A673 (cell line): ENCODE data around the gene PDE9A. TPM values are rescaled to one million over a fixed set of nuclear protein-coding genes. Genes with fewer than 3 reads are reported as not detected.

Source experiments
- BruUV-seq: library from RNA; stranded (reverse); fragments of 400-500 nt; replicated peaks from 2 replicates; lab custom pipeline; 2021; lab: Mats Ljungman, UMichigan
- CTCF ChIA-PET: fragments of 300-600 bp; sonication (Branson Sonifier 250); formaldehyde crosslinking; loops from one replicate; lab custom pipeline; 2022; ENCODE audit warnings: antibody characterized with exemption; lab: Charles Lee
- POLR2A ChIA-PET: fragments of 300-600 bp; sonication (Branson Sonifier 250); formaldehyde crosslinking; loops from one replicate; lab custom pipeline; 2022; ENCODE audit warnings: antibody characterized with exemption; ENCODE audit not compliant: low non-redundant PET; lab: Charles Lee
- DNase-seq: peaks from one replicate; pipeline ENCODE4 v3.0.0-alpha.2; 2015; ENCODE audit warnings: low spot score
- H3K27ac ChIP-seq: fragments of 200-600 bp; sonication (generic); 2 replicates; pipeline ENCODE4 v1.5.1; 2016; ENCODE audit warnings: mixed run types, low read depth, mild to moderate bottlenecking, mixed read lengths, antibody characterized with exemption, low read length; ENCODE audit not compliant: poor library complexity, severe bottlenecking
- H3K27me3 ChIP-seq: fragments of 200-600 bp; sonication (generic); replicated peaks from 2 replicates; pipeline ENCODE4 v1.6.1; 2017; ENCODE audit warnings: mixed run types, low read depth, mild to moderate bottlenecking, mixed read lengths, antibody characterized with exemption, low read length; ENCODE audit not compliant: insufficient read depth, poor library complexity
- H3K36me3 ChIP-seq: fragments of 200-600 bp; sonication (generic); 2 replicates; pipeline ENCODE4 v1.6.1; 2016; ENCODE audit warnings: mixed run types, mild to moderate bottlenecking, mixed read lengths, antibody characterized with exemption, low read length; ENCODE audit not compliant: insufficient read depth, poor library complexity, severe bottlenecking
- H3K4me1 ChIP-seq: fragments of 200-600 bp; sonication (generic); 2 replicates; pipeline ENCODE4 v1.6.1; 2017; ENCODE audit warnings: mixed run types, mild to moderate bottlenecking, mixed read lengths, antibody characterized with exemption, low read length; ENCODE audit not compliant: insufficient read depth, poor library complexity, severe bottlenecking
- H3K4me3 ChIP-seq: fragments of 200-600 bp; sonication (generic); 2 replicates; pipeline ENCODE4 v1.5.1; 2016; ENCODE audit warnings: low read depth, mixed run types, mild to moderate bottlenecking, mixed read lengths, low read length; ENCODE audit not compliant: poor library complexity, severe bottlenecking
- H3K9me3 ChIP-seq: fragments of 200-600 bp; sonication (generic); 2 replicates; pipeline ENCODE4 v1.6.1; 2016; ENCODE audit warnings: mixed run types, low read depth, mild to moderate bottlenecking, mixed read lengths, antibody characterized with exemption, low read length; ENCODE audit not compliant: poor library complexity, severe bottlenecking
- EZH2 ChIP-seq: fragments of 200-600 bp; sonication (generic); IDR thresholded peaks from 2 replicates; pipeline ENCODE4 v1.6.1; 2017; ENCODE audit warnings: borderline replicate concordance, low read depth, mild to moderate bottlenecking, mixed read lengths, antibody characterized with exemption, low read length; ENCODE audit not compliant: poor library complexity, severe bottlenecking
- intact Hi-C: fragments of 100-400 bp; cut with micrococcal nuclease; formaldehyde crosslinking; loops from one replicate; pipeline ENCODE4 v1.10.0; 2022; ENCODE audit not compliant: unreplicated experiment
- total RNA-seq: library from RNA; stranded (reverse); gene quantifications from 2 replicates; pipeline ENCODE4 v1.2.3, GENCODE V29; 2021
- TF ChIP-seq, protein P1 (sequence below): fragments of 300-800, 200-600 bp; sonication (generic); conservative IDR thresholded peaks from 2 replicates; pipeline ENCODE4 v1.5.1; 2017; ENCODE audit warnings: low read depth, mild to moderate bottlenecking, antibody characterized with exemption, low read length, moderate library complexity, mixed read lengths

The PDE9A gene
- total RNA-seq, 1 experiment from 2014 or later = 14.3 TPM

DNA sequence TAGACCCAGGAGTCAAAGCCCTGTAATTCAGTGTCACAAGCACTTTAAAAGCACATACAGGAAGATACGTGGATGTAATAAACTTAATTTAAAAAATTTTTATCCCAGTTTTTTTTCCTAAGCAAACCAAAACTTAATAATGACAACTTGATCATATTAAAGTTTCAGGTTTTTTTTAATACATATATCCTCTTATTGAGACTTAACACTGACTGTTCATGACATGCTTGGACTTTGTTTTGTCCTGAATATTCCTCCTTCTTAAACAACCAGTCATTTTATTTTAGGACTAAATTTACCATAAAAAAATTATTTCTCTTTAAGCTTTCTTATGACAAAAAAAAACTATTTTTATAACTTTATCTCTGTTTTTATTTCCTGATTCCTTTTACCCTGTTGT, 161.8 kb downstream of the PDE9A start:
- Histone ChIP-seq H3K4me1 (no peaks in the 10 kb centered on the region), H3K27me3 (no peaks in the 10 kb centered on the region), H3K27ac (no peak overlapping the region), H3K4me3 (no peak overlapping the region), H3K9me3 (peaks cover 24% of the 10 kb centered on the region), H3K36me3 (no peaks in the 10 kb centered on the region)
- DNase-seq = no peak
- ChIA-PET POLR2A (no interaction called here), CTCF (interaction anchor here (0.6 kb wide), 1 partner anchor 176 kb away, joined by 3 read pairs; no protein-coding TSS in a partner anchor)
- no peak for TF ChIP-seq EZH2
- TF ChIP-seq, protein P1, sequence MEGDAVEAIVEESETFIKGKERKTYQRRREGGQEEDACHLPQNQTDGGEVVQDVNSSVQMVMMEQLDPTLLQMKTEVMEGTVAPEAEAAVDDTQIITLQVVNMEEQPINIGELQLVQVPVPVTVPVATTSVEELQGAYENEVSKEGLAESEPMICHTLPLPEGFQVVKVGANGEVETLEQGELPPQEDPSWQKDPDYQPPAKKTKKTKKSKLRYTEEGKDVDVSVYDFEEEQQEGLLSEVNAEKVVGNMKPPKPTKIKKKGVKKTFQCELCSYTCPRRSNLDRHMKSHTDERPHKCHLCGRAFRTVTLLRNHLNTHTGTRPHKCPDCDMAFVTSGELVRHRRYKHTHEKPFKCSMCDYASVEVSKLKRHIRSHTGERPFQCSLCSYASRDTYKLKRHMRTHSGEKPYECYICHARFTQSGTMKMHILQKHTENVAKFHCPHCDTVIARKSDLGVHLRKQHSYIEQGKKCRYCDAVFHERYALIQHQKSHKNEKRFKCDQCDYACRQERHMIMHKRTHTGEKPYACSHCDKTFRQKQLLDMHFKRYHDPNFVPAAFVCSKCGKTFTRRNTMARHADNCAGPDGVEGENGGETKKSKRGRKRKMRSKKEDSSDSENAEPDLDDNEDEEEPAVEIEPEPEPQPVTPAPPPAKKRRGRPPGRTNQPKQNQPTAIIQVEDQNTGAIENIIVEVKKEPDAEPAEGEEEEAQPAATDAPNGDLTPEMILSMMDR = no peak
- intact Hi-C loops = loop anchor here (5.0 kb wide), 1 partner anchor 223 kb away; no protein-coding TSS in a partner anchor
- no TSS peak for BruUV-seq

DNA sequence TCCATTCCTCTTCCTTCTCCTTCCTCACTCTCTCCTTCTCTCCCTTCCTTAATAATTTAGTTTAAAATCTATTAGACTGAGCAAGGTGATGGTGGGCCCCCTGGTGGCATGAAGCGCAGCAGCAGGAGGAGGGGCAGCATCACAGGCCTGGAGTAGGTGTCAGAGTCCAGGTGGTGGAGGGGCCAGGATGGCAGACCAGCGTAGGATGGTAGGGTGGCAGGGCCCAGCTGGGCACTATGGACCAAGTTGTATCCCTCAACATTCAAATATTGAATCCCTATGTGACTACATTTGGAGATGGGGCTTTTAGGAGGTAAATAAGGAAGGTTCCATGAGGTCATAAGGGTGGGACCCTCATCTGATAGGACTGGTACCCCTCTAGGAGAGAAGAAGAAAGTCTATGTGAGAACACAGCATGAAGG, 164.9 kb downstream of the PDE9A start:
- intact Hi-C loops = loop anchor here (5.0 kb wide), 1 partner anchor 226 kb away; no protein-coding TSS in a partner anchor
- no TSS peak for BruUV-seq
- Histone ChIP-seq H3K36me3 (no peaks in the 10 kb centered on the region), H3K4me3 (no peak overlapping the region), H3K4me1 (peaks cover 12% of the 10 kb centered on the region), H3K27me3 (no peaks in the 10 kb centered on the region), H3K9me3 (peaks cover 24% of the 10 kb centered on the region), H3K27ac (no peak overlapping the region)
- no peak for TF ChIP-seq EZH2
- TF ChIP-seq, protein P1 = peak; percentile 94
- CTCF ChIA-PET = interaction anchor here (1.8 kb wide), 1 partner anchor 225 kb away, joined by 7 read pairs; no protein-coding TSS in a partner anchor
- POLR2A ChIA-PET = no interaction called here
- DNase-seq = peak; percentile 59

DNA sequence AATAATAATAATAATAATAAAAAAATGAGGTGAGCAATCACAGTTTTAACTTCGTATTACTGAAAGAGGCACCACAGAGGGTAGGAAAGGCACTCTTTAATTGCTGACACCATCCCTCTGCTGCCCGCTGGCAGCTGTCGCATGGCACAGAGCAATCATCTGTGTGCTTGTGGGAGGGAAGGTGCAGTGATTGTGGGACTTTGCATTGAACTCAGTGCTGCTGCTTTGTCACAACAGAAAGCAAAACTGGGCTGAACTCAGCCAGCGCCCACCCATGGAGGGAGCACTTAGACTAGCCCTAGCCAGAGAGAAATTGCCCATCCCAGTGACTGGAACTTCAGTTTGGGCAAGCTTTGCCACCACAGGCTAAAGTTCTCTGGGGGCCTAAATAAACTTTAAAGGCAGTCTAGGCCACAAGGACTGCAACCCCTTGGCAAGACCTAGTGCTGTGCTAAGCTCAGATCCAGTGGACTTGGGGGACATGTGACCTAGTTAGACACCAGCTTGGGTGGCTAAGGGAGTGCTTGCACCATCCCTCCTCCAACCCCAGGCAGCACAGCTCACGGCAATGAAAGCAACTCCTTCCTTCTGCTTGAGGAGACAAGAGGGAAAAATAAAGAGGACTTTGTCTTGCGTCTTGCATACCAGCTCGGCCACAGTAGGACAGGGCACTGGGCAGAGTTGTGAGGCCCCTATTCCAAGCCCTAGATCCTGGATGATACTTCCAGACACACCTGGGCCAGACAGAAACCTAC, 166.6 kb downstream of the PDE9A start:
- BruUV-seq = no TSS peak
- no peak for TF ChIP-seq EZH2
- TF ChIP-seq, protein P1 = no peak

More for the DNA sequence above, 166.6 kb downstream of the PDE9A start:
- Histone ChIP-seq H3K27ac (no peak overlapping the region), H3K4me1 (peaks cover 12% of the 10 kb centered on the region), H3K27me3 (no peaks in the 10 kb centered on the region), H3K9me3 (peaks cover 10% of the 10 kb centered on the region), H3K36me3 (no peaks in the 10 kb centered on the region), H3K4me3 (no peak overlapping the region)
- POLR2A ChIA-PET = no interaction called here
- CTCF ChIA-PET = no interaction called here
- DNase-seq = no peak
- intact Hi-C loops = loop anchor here (5.0 kb wide), 1 partner anchor 228 kb away; no protein-coding TSS in a partner anchor
